Measurements from ENCODE around the gene PRR7. TPM values are rescaled to one million over a fixed set of nuclear protein-coding genes. Genes with fewer than 3 reads are reported as not detected.

Gene PRR7
- polyA plus RNA-seq, 1 of the 3 experiments (the other 2 are of a cell fraction): 17.1 TPM

DNA sequence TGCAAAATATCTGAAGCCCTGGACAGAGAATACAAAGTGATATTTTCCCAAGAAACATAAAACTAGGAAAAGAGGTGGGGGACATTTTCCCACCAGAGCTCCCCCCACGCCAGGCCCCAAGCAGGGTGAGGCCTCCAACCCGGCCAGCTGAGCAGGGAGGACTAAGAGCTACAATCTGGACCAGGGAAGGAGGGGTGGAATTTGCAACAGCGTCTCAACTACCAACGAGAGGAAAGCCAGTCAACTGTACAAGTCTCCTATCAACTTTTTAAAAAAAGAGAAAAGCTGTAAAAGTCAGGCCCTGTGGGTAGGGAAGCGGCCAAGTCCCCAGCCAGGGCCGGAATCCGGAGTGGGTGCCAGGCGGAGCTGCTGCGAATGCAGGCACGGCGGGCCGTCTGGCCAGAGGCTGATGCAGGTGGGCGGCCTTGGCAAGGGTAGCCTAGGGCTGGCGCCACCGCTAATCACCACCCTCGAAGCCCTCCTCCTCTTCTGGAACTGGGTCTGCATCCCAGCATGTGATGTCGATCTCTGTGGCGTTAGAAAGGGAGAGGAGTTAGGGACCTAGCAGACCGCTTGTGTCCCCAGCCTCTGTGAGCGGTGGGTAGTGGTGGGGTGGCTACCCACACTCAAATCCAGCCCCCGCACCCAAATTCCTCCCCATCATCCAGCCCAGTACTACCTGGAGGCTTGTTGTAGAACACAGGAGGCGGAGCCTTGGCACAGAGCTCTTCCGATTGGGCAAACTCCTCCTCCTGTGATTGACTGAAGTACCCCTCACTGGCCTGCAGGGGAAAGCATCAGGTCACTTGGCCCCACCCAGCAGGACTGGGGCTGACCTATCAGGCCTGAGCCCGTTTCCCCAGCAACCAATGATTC lies 10.6 kb downstream of the PRR7 start:
- no peak overlapping the region for H2AFZ ChIP-seq (ENCODE audit: low read depth)
- peaks cover 66% of the 10 kb centered on the region for H4K20me1 ChIP-seq (ENCODE audit: insufficient read depth)
- ChIA-PET CTCF (interaction anchor here (0.5 to 15.5 kb wide), 30 partner anchors 8 to 359 kb away, joined by 3 to 375 read pairs (median 4); partner anchors contain the start of genes DBN1, F12, GRK6 and PDLIM7), POLR2A (interaction anchor here (0.6 to 4.9 kb wide), 9 partner anchors 15 to 54 kb away, joined by 3 to 72 read pairs (median 4); partner anchors contain the start of gene PDLIM7)
- H3K27me3 ChIP-seq (ENCODE audit: insufficient read depth): no peaks in the 10 kb centered on the region
- no peaks in the 10 kb centered on the region for H3K9me2 ChIP-seq
- no peak overlapping the region; a peak in 1 of 4 replicates for H3K4me3 ChIP-seq (ENCODE audit: low read depth in 2 of 2, low read length in 1 of 2)
- peak; percentile 92 for DNase-seq
- 63% methylated on average over 23 of the region's 24 CpGs for WGBS (ENCODE audit: low lambda C conversion rate)
- peaks cover 12 to 74% of the 10 kb centered on the region in 2 experiments for H3K4me1 ChIP-seq (ENCODE audit: control insufficient read depth in 1 of 2, insufficient read depth in 2 of 2, low read depth in 1 of 2, low read length in 1 of 2)
- no peaks in the 10 kb centered on the region for H3K79me2 ChIP-seq (ENCODE audit: insufficient read depth)
- H3K9me3 ChIP-seq: no peaks in the 10 kb centered on the region
- peaks cover 14 to 44% of the 10 kb centered on the region in 2 experiments for H3K36me3 ChIP-seq (replicated peaks in 1 of 2; ENCODE audit: control insufficient read depth in 1 of 2, insufficient read depth in 2 of 2, low read length in 1 of 2)
- H3F3A ChIP-seq (replicated peaks; ENCODE audit: insufficient read depth): peaks cover 39% of the 10 kb centered on the region
- peak overlapping the region; percentile 61 to 77; a peak in 3 of 4 replicates for H3K27ac ChIP-seq (ENCODE audit: low read depth in 2 of 2, low read length in 1 of 2)
- H3K9ac ChIP-seq: no peak overlapping the region
- H3K4me2 ChIP-seq: peak overlapping the region; percentile 57; the same call in 1 of the 2 replicates
- TF ChIP-seq TEAD4 (IDR thresholded peaks at IDR 0.05; ENCODE audit: borderline replicate concordance, insufficient read depth) (no peak), RXRA (IDR thresholded peaks at IDR 0.05; ENCODE audit: borderline replicate concordance, low read depth) (no peak), ELF1 (IDR thresholded peaks at IDR 0.05) (no peak), RFX5 (IDR thresholded peaks at IDR 0.05; ENCODE audit: low read length) (peak; percentile 98), EP300 (IDR thresholded peaks at IDR 0.05; ENCODE audit: borderline replicate concordance in 1 of 2, low read depth in 1 of 2, low read length in 1 of 2) (no peak), JUND (IDR thresholded peaks at IDR 0.05) (no peak), GABPA (IDR thresholded peaks at IDR 0.05; ENCODE audit: low read depth) (no peak), SIN3A (IDR thresholded peaks at IDR 0.05; ENCODE audit: borderline replicate concordance, low read depth, low read length) (no peak), GATA2 (CRISPR knock-in tag; IDR thresholded peaks at IDR 0.05) (no peak), CHD2 (IDR thresholded peaks at IDR 0.05; ENCODE audit: low read length, partially characterized antibody) (no peak), NRF1 (IDR thresholded peaks at IDR 0.05; ENCODE audit: low read depth, low read length) (no peak), TAF1 (IDR thresholded peaks at IDR 0.05; ENCODE audit: borderline replicate concordance, low read depth, low read length) (no peak), MXI1 (IDR thresholded peaks at IDR 0.05; ENCODE audit: low read depth, low read length) (peak; percentile 90), MEF2A (IDR thresholded peaks at IDR 0.05; ENCODE audit: borderline replicate concordance, low read depth) (no peak), POLR2AphosphoS5 (IDR thresholded peaks at IDR 0.05; ENCODE audit: low read depth, low read length) (0 out of 2 replicates have a peak, but pooled peaks have one; percentile 30), YY1 (IDR thresholded peaks at IDR 0.05; ENCODE audit: low read depth) (no peak)
- TF ChIP-seq, protein P1, sequence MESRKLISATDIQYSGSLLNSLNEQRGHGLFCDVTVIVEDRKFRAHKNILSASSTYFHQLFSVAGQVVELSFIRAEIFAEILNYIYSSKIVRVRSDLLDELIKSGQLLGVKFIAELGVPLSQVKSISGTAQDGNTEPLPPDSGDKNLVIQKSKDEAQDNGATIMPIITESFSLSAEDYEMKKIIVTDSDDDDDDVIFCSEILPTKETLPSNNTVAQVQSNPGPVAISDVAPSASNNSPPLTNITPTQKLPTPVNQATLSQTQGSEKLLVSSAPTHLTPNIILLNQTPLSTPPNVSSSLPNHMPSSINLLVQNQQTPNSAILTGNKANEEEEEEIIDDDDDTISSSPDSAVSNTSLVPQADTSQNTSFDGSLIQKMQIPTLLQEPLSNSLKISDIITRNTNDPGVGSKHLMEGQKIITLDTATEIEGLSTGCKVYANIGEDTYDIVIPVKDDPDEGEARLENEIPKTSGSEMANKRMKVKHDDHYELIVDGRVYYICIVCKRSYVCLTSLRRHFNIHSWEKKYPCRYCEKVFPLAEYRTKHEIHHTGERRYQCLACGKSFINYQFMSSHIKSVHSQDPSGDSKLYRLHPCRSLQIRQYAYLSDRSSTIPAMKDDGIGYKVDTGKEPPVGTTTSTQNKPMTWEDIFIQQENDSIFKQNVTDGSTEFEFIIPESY (IDR thresholded peaks at IDR 0.05; ENCODE audit: borderline replicate concordance, low read depth): no peak
- TF ChIP-seq, protein P2, sequence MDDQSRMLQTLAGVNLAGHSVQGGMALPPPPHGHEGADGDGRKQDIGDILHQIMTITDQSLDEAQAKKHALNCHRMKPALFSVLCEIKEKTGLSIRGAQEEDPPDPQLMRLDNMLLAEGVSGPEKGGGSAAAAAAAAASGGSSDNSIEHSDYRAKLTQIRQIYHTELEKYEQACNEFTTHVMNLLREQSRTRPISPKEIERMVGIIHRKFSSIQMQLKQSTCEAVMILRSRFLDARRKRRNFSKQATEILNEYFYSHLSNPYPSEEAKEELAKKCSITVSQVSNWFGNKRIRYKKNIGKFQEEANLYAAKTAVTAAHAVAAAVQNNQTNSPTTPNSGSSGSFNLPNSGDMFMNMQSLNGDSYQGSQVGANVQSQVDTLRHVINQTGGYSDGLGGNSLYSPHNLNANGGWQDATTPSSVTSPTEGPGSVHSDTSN (IDR thresholded peaks at IDR 0.05): peak; percentile 88
- TF ChIP-seq, protein P3, sequence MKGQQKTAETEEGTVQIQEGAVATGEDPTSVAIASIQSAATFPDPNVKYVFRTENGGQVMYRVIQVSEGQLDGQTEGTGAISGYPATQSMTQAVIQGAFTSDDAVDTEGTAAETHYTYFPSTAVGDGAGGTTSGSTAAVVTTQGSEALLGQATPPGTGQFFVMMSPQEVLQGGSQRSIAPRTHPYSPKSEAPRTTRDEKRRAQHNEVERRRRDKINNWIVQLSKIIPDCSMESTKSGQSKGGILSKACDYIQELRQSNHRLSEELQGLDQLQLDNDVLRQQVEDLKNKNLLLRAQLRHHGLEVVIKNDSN (IDR thresholded peaks at IDR 0.05; ENCODE audit: borderline replicate concordance, low read depth): no peak
- TF ChIP-seq, protein P4, sequence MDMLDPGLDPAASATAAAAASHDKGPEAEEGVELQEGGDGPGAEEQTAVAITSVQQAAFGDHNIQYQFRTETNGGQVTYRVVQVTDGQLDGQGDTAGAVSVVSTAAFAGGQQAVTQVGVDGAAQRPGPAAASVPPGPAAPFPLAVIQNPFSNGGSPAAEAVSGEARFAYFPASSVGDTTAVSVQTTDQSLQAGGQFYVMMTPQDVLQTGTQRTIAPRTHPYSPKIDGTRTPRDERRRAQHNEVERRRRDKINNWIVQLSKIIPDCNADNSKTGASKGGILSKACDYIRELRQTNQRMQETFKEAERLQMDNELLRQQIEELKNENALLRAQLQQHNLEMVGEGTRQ (IDR thresholded peaks at IDR 0.05; ENCODE audit: borderline replicate concordance, low read depth, low read length): no peak
- TF ChIP-seq, protein P5, sequence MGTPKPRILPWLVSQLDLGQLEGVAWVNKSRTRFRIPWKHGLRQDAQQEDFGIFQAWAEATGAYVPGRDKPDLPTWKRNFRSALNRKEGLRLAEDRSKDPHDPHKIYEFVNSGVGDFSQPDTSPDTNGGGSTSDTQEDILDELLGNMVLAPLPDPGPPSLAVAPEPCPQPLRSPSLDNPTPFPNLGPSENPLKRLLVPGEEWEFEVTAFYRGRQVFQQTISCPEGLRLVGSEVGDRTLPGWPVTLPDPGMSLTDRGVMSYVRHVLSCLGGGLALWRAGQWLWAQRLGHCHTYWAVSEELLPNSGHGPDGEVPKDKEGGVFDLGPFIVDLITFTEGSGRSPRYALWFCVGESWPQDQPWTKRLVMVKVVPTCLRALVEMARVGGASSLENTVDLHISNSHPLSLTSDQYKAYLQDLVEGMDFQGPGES (IDR thresholded peaks at IDR 0.05; ENCODE audit: low read depth, low read length): peak; percentile 40; the same call in 1 of the 2 replicates
- TF ChIP-seq, protein P6, sequence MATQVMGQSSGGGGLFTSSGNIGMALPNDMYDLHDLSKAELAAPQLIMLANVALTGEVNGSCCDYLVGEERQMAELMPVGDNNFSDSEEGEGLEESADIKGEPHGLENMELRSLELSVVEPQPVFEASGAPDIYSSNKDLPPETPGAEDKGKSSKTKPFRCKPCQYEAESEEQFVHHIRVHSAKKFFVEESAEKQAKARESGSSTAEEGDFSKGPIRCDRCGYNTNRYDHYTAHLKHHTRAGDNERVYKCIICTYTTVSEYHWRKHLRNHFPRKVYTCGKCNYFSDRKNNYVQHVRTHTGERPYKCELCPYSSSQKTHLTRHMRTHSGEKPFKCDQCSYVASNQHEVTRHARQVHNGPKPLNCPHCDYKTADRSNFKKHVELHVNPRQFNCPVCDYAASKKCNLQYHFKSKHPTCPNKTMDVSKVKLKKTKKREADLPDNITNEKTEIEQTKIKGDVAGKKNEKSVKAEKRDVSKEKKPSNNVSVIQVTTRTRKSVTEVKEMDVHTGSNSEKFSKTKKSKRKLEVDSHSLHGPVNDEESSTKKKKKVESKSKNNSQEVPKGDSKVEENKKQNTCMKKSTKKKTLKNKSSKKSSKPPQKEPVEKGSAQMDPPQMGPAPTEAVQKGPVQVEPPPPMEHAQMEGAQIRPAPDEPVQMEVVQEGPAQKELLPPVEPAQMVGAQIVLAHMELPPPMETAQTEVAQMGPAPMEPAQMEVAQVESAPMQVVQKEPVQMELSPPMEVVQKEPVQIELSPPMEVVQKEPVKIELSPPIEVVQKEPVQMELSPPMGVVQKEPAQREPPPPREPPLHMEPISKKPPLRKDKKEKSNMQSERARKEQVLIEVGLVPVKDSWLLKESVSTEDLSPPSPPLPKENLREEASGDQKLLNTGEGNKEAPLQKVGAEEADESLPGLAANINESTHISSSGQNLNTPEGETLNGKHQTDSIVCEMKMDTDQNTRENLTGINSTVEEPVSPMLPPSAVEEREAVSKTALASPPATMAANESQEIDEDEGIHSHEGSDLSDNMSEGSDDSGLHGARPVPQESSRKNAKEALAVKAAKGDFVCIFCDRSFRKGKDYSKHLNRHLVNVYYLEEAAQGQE (IDR thresholded peaks at IDR 0.05; ENCODE audit: low read depth, low read length): no peak

All from SK-N-SH (cell line).